Parathyroid adenoma (tissue), 2 donors: ENCODE measurements around the gene PPAN.

ENCODE experiments used
- H2AFZ ChIP-seq: fragments of 300-600 bp; sonication (generic); one replicate; pipeline ENCODE4 v1.7.0; 2017; ENCODE audit warnings: antibody characterized with exemption, mild to moderate bottlenecking
- H3K27ac ChIP-seq: fragments of 300-600 bp; sonication (generic); one replicate; pipeline ENCODE4 v1.7.0; 2017
- H3K27me3 ChIP-seq: fragments of 300-600 bp; sonication (generic); one replicate; pipeline ENCODE4 v1.7.0; 2017; ENCODE audit warnings: low read length; ENCODE audit not compliant: control insufficient read depth, insufficient read depth
- H3K36me3 ChIP-seq: fragments of 300-600 bp; sonication (generic); one replicate; pipeline ENCODE4 v1.7.0; 2017; ENCODE audit warnings: low read length; ENCODE audit not compliant: control insufficient read depth, insufficient read depth
- H3K4me1 ChIP-seq: fragments of 300-600 bp; sonication (generic); one replicate; pipeline ENCODE4 v1.7.0; 2017; ENCODE audit warnings: control low read depth
- H3K4me2 ChIP-seq: fragments of 300-600 bp; sonication (generic); one replicate; pipeline ENCODE4 v1.7.0; 2017; ENCODE audit warnings: low read length
- H3K4me3 ChIP-seq: fragments of 300-600 bp; sonication (generic); one replicate; pipeline ENCODE4 v1.7.0; 2017; ENCODE audit warnings: low read depth, low read length
- H3K79me2 ChIP-seq: fragments of 300-600 bp; sonication (generic); one replicate; pipeline ENCODE4 v1.7.0; 2017; ENCODE audit warnings: control low read depth
- H3K9ac ChIP-seq: fragments of 300-600 bp; sonication (generic); one replicate; pipeline ENCODE4 v1.7.0; 2017; ENCODE audit warnings: mild to moderate bottlenecking
- H3K9me3 ChIP-seq: fragments of 300-600 bp; sonication (generic); one replicate; pipeline ENCODE4 v1.7.0; 2017; ENCODE audit warnings: low read length; ENCODE audit not compliant: control insufficient read depth
- CTCF ChIP-seq: fragments of 300-600 bp; sonication (generic); IDR thresholded peaks from one replicate; pipeline ENCODE4 v1.7.0; 2017; ENCODE audit warnings: antibody characterized with exemption, mild to moderate bottlenecking
- donor health status: primary hyperparathyroidism.

Gene PPAN

GRCh38 chr19:10109528-10109927, 3.4 kb downstream of the PPAN start:
- H3K27ac ChIP-seq = no peak overlapping the region
- H3K4me2 ChIP-seq = no peak overlapping the region
- no peaks in the 10 kb centered on the region for H3K9me3 ChIP-seq
- no peak overlapping the region for H3K9ac ChIP-seq
- H3K4me1 ChIP-seq = peaks cover 5% of the 10 kb centered on the region
- H3K79me2 ChIP-seq = no peaks in the 10 kb centered on the region
- H2AFZ ChIP-seq = no peak overlapping the region
- H3K36me3 ChIP-seq = no peaks in the 10 kb centered on the region
- no peaks in the 10 kb centered on the region for H3K27me3 ChIP-seq
- H3K4me3 ChIP-seq = no peak overlapping the region
- no peak for TF ChIP-seq CTCF

- Histone ChIP-seq H2AFZ (no peak overlapping the region), H3K27ac (no peak overlapping the region), H3K79me2 (no peaks in the 10 kb centered on the region), H3K27me3 (no peaks in the 10 kb centered on the region), H3K4me1 (peaks cover 5% of the 10 kb centered on the region), H3K9ac (no peak overlapping the region), H3K36me3 (no peaks in the 10 kb centered on the region), H3K4me2 (no peak overlapping the region), H3K9me3 (no peaks in the 10 kb centered on the region), H3K4me3 (no peak overlapping the region)
- no peak for TF ChIP-seq CTCF
Measured at GRCh38 chr19:10110076-10110971, 4.2 kb downstream of the PPAN start.

- H3K9me3 ChIP-seq = no peaks in the 10 kb centered on the region
- H3K79me2 ChIP-seq = no peaks in the 10 kb centered on the region
- no peaks in the 10 kb centered on the region for H3K36me3 ChIP-seq
- H3K27me3 ChIP-seq = no peaks in the 10 kb centered on the region
- TF ChIP-seq CTCF = no peak
- H3K9ac ChIP-seq = no peak overlapping the region
- no peak overlapping the region for H3K4me3 ChIP-seq
- no peak overlapping the region for H3K4me2 ChIP-seq
- H3K4me1 ChIP-seq = peaks cover 5% of the 10 kb centered on the region
- H2AFZ ChIP-seq = no peak overlapping the region
- H3K27ac ChIP-seq = no peak overlapping the region
Measured at GRCh38 chr19:10110972-10111317, 4.8 kb downstream of the PPAN start.

GRCh38 chr19:10111405-10111811, 5.2 kb downstream of the PPAN start, which contains the start of gene P2RY11:
TSS of gene P2RY11 (plus strand) at chr19:10111693. CDS start at chr19:10111722, 29 bp downstream.
- no peaks in the 10 kb centered on the region for H3K9me3 ChIP-seq
- TF ChIP-seq CTCF = no peak
- peaks cover 5% of the 10 kb centered on the region for H3K4me1 ChIP-seq
- H3K27me3 ChIP-seq = no peaks in the 10 kb centered on the region
- H3K9ac ChIP-seq = no peak within 1 kb of the TSS
- no peaks in the 10 kb centered on the region for H3K36me3 ChIP-seq
- no peak within 1 kb of the TSS for H3K4me3 ChIP-seq
- no peak within 1 kb of the TSS for H3K4me2 ChIP-seq
- no peak within 1 kb of the TSS for H3K27ac ChIP-seq
- H3K79me2 ChIP-seq = no peaks in the 10 kb centered on the region
- H2AFZ ChIP-seq = no peak within 1 kb of the TSS
